IMR-90 (cell line): ENCODE results near the gene GIPC3.

Experiments used
- CEBPB ChIP-seq: IDR thresholded peaks from 2 replicates; pipeline ENCODE4 v1.6.1; 2012; ENCODE audit warnings: low read depth, low read length, improper control_type of control experiment
- CTCF ChIP-seq: conservative IDR thresholded peaks from 2 replicates; pipeline ENCODE4 v1.5.1; 2012; ENCODE audit warnings: mild to moderate bottlenecking, low read depth, low read length, improper control_type of control experiment
- MAFK ChIP-seq: IDR thresholded peaks from 2 replicates; pipeline ENCODE4 v1.6.1; 2012; ENCODE audit warnings: low read depth, low read length, improper control_type of control experiment
- MXI1 ChIP-seq: IDR thresholded peaks from 2 replicates; pipeline ENCODE4 v1.6.1; 2012; ENCODE audit warnings: low read depth, mild to moderate bottlenecking, low read length, moderate library complexity, borderline replicate concordance
- NFE2L2 ChIP-seq: fragments of 150-350 bp; IDR thresholded peaks from 2 replicates; pipeline ENCODE4 v1.6.1; 2016; ENCODE audit warnings: low read depth, mild to moderate bottlenecking, low read length
- POLR2A ChIP-seq: IDR thresholded peaks from 2 replicates; pipeline ENCODE4 v1.6.1; 2012; ENCODE audit warnings: mild to moderate bottlenecking, low read depth, low read length
- RCOR1 ChIP-seq: IDR thresholded peaks from 2 replicates; pipeline ENCODE4 v1.6.1; 2012; ENCODE audit warnings: mild to moderate bottlenecking, low read length, improper control_type of control experiment; ENCODE audit not compliant: insufficient replicate concordance
- RFX5 ChIP-seq: IDR thresholded peaks from 2 replicates; pipeline ENCODE4 v1.8.0; 2012; ENCODE audit warnings: low read depth, mild to moderate bottlenecking, low read length, moderate library complexity

DNA sequence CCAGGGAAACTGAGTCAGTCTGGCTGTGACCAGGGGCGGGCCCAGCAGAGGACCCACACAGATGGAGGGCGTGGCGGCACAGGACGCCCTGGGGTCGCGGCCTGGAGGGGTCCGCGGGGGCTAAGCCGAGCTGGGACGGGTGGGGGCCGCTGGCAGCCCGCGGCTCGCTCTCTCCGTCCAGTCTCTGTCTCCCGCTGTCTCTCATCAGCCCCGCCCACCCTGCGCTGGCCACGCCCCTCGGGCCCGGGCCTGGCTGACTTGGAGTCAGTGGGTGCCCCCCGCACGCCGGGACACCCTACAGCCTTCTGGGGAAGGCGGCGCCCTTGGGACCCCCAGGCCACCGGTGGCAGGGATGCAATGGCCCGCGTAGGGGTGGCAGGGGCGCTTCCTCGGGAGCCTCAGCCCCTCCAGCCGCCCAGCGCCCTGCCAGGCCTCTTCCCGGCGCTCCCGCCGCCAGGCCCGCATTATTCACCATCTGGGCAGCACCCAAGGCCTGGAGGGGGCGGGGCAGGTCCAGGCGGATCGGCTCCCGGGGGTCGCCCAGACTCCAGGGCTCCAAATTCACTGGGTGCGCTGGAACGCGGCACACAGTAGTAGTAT is 21.5 kb downstream of the GIPC3 start, which contains the start of gene TBXA2R:
- TF ChIP-seq CTCF (no peak), RCOR1 (no peak), MAFK (no peak), CEBPB (no peak), NFE2L2 (no peak), POLR2A (no peak), MXI1 (no peak), RFX5 (no peak)
